Psoas muscle (tissue), 8 donors: ENCODE measurements around the gene PRDM2. TPM values are rescaled to one million over a fixed set of nuclear protein-coding genes. Genes with fewer than 3 reads are reported as not detected.

Experiments used
- ATAC-seq, 4 donors: fragments of 200-7000 bp; cut with Tn5 transposase; one replicate each; pipeline ENCODE4 v1.9.1; 2020; ENCODE audit warnings: moderate library complexity in 3 of 4, mild to moderate bottlenecking in 2 of 4
- DNase-seq, 2 donors: peaks; one replicate each; pipeline ENCODE4 v3.0.0-alpha.2; 2020
- H3K27ac ChIP-seq: fragments of 200-600 bp; one replicate; pipeline ENCODE4 v1.8.0; 2022
- H3K27me3 ChIP-seq, 3 donors: fragments of 200-600 bp in 1 of 3; one replicate each; pipeline versions ENCODE4 v1.6.1 to v1.8.0; 2013 to 2022; ENCODE audit warnings: low read length in 2 of 3, mild to moderate bottlenecking in 2 of 3, moderate library complexity in 1 of 3; ENCODE audit not compliant: insufficient read depth in 3 of 3
- H3K36me3 ChIP-seq, 2 donors: fragments of 200-600 bp in 1 of 2; one replicate each; pipeline versions ENCODE4 v1.6.1 to v1.8.0; 2013 to 2022; ENCODE audit warnings: low read depth in 1 of 2, mild to moderate bottlenecking in 1 of 2, moderate library complexity in 1 of 2; ENCODE audit not compliant: insufficient read depth in 1 of 2
- H3K4me1 ChIP-seq: fragments of 200-600 bp; one replicate; pipeline ENCODE4 v1.8.0; 2022
- H3K4me3 ChIP-seq: fragments of 200-600 bp; one replicate; pipeline ENCODE4 v1.8.0; 2022; ENCODE audit warnings: mild to moderate bottlenecking
- H3K9me3 ChIP-seq: fragments of 200-600 bp; one replicate; pipeline ENCODE4 v1.8.0; 2022
- CTCF ChIP-seq: fragments of 200-600 bp; IDR thresholded peaks from one replicate; pipeline ENCODE4 v1.8.0; 2022; ENCODE audit warnings: antibody characterized with exemption
- WGBS, 3 donors: extraction: QIAGEN DNeasy Blood & Tissue Kit; methylation state at CpG; one replicate each; pipeline versions ENCODE4 v1.1.6 to v1.1.7; 2013; 5-methylcytosine and 5-hydroxymethylcytosine counted together
- intact Hi-C, 2 donors: fragments of 100-400 bp; cut with DNase I; formaldehyde crosslinking; loops; one replicate each; pipeline versions ENCODE4 v1.11.0 to v1.14.2; 2022
- polyA plus RNA-seq, 3 donors: library from polyadenylated mRNA; stranded (reverse); fragments of 200-250 nt; gene quantifications; one replicate each; pipeline ENCODE4 v1.2.3, GENCODE V29; 2013
- total RNA-seq, 4 donors: library from RNA; stranded (reverse); fragmentation: NEBNext Ultra II Directional in 2 of 4; extraction: Animal tissue kit (Norgen Biotek cat#: 25700) in 2 of 4; gene quantifications; one replicate each; pipeline versions ENCODE4 v1.2.1 to v1.2.4, GENCODE V29; 2021 to 2023
- donor health status: healthy with polysubstance abuse.
- donor health status: DM: no; HTN: no; CAD: no; lungs with moderate emphysema.
- donor health status: Bipolar disorder and iron deficiency.
- donor health status: healthy.
- donor health status: DM: yes; HTN: yes; CAD: no.
- donor health status: DM: no; HTN: no; CAD: no.
- donor health status: DM: no; HTN: no; CAD: no.
- donor health status: DM: yes; HTN: yes; CAD: no.

PRDM2 gene
- total and polyA plus RNA-seq, 7 donors: 12.1 to 84.3 (median 44.3) TPM

DNA sequence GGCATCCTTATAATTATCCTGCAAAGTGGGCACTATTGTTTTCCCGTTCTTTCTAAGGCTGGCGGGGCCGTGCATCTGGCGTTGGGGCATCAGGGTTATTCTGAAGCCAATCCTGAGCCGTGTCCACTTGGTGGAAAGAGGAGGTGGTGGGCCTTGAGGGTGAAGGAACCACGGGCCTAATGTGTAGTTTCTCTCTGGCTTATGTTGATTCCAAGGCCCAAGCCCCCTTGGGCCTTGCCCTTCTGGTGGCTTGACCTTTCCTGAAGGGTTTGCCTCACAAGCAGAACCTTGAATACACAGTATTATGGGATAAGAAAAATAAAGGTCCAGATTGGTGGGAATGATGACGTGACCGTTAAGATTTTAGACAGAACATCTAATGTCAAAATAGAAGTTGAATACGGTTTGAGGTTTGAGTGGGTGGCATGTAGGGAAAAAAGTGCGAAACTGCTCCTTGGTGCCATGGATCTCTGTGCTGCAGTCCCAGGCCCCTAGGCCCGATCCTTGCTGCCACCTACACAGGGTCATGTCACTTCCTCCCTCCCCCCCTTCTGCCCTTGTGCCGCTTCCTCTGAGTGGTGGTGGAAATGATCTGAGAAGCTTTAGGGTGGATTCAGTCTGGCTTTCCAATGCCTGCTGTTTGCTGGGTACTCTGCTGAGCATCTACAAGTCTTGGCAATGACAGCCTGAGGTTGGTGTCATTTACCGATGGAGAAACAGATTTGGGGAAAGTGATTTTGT is 90.5 kb downstream of the PRDM2 start:
- TF ChIP-seq CTCF: no peak

GRCh38 chr1:13792419-13792818 is 92.4 kb downstream of the PRDM2 start:
- H3K36me3 ChIP-seq: peaks cover 0 to 13% of the 10 kb centered on the region in 2 donors
- intact Hi-C loops: loop anchor here in 1 of 2 donors (5.0 kb wide), 1 partner anchor 830 kb away; no protein-coding TSS in a partner anchor
- ATAC-seq (peak; percentile 71 to 84 (median 82)), DNase-seq (no peak)
- H3K4me1 ChIP-seq: peaks cover 49% of the 10 kb centered on the region
- H3K4me3 ChIP-seq: no peak overlapping the region
- peak overlapping the region; percentile 82 for H3K27ac ChIP-seq
- no peak for TF ChIP-seq CTCF
- H3K9me3 ChIP-seq: no peaks in the 10 kb centered on the region
- no peaks in the 10 kb centered on the region for H3K27me3 ChIP-seq
- 44 to 70% (median 58%) methylated on average over 6 of the region's 6 CpGs for WGBS, 3 donors

More for the DNA sequence above, 90.5 kb downstream of the PRDM2 start:
- no peak for ATAC-seq
- intact Hi-C loops: loop anchor here (2.0 to 5.0 kb wide), 2 partner anchors 34 to 832 kb away; no protein-coding TSS in a partner anchor
- no peaks in the 10 kb centered on the region for H3K27me3 ChIP-seq
- no peak overlapping the region for H3K4me3 ChIP-seq
- DNase-seq: no peak
- 80 to 91% (median 83%) methylated on average over 13 of the region's 13 CpGs for WGBS, 3 donors
- peak overlapping the region; percentile 82 for H3K27ac ChIP-seq
- H3K36me3 ChIP-seq: peaks cover 0 to 22% of the 10 kb centered on the region in 2 donors
- no peaks in the 10 kb centered on the region for H3K9me3 ChIP-seq
- peaks cover 49% of the 10 kb centered on the region for H3K4me1 ChIP-seq

DNA sequence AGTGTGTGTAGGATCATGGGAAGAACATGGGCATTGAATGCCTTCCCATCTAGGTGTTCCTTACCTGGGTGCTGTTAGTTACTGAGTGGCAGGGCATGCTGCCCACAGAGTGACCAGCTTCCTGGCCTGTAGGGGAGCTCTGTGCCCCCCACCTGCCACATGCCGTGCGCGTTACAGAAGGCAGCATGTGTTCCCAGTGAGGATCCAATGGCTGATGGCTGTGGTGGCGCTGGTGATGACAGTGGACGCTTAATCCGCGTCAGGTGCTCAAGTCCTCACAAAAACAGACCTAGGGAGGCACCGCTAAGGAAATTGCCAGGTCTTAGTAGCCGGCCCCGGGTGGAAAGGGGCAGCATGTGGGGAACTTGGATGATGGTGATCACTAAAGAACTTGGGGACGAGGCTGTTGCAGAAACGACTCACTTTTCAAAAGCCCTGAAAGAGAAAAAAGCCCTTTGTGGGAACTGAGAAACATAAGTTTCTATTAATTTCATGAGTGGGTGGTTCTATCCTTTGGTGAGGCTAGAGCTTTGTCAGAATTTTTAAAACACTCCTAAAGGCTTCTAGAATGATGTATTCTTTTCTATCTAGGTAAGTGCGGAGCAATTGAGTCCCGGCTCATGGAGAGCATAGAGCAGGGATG is 93.2 kb downstream of the PRDM2 start:
- no peaks in the 10 kb centered on the region for H3K9me3 ChIP-seq
- H3K27ac ChIP-seq: peak overlapping the region; percentile 82
- no peaks in the 10 kb centered on the region for H3K27me3 ChIP-seq
- WGBS, 3 donors: 50 to 88% (median 80%) methylated on average over 14 of the region's 14 CpGs
- DNase-seq: peak in 1 of 2 donors; percentile 43
- ATAC-seq: peak; percentile 50 to 78 (median 63)
- peaks cover 46% of the 10 kb centered on the region for H3K4me1 ChIP-seq
- intact Hi-C loops: loop anchor here in 1 of 2 donors (5.0 kb wide), 1 partner anchor 829 kb away; no protein-coding TSS in a partner anchor
- H3K36me3 ChIP-seq: peaks cover 0 to 10% of the 10 kb centered on the region in 2 donors
- H3K4me3 ChIP-seq: no peak overlapping the region
- TF ChIP-seq CTCF: no peak

- ATAC-seq (peak; percentile 61 to 86 (median 70)), DNase-seq (no peak)
- no peak for TF ChIP-seq CTCF
- Histone ChIP-seq H3K4me1 (peaks cover 57% of the 10 kb centered on the region), H3K27me3 (no peaks in the 10 kb centered on the region), H3K9me3 (no peaks in the 10 kb centered on the region), H3K36me3 (no peaks in the 10 kb centered on the region), H3K4me3 (no peak overlapping the region), H3K27ac (peak overlapping the region; percentile 82)
- intact Hi-C loops: loop anchor here in 1 of 2 donors (5.0 kb wide), 1 partner anchor 828 kb away; no protein-coding TSS in a partner anchor
- WGBS, 3 donors: 33 to 51% (median 36%) methylated on average over 8 of the region's 8 CpGs
These were observed 94.5 kb downstream of the PRDM2 start for GRCh38 chr1:13794231-13795187.
